OCI-LY7 (cell line): ENCODE measurements around the gene ICA1L.

ENCODE experiments used
- CTCF ChIP-seq: fragments of 200-600 bp; sonication (generic); conservative IDR thresholded peaks from 2 replicates; pipeline ENCODE4 v1.5.1; 2014; ENCODE audit warnings: mild to moderate bottlenecking, antibody characterized with exemption, low read length, moderate library complexity, mixed read lengths
- EZH2phosphoT487 ChIP-seq: fragments of 200-600 bp; sonication (generic); IDR thresholded peaks from 2 replicates; pipeline ENCODE4 v1.6.1; 2018; ENCODE audit warnings: low read depth, borderline replicate concordance, mild to moderate bottlenecking, mixed run types, antibody characterized with exemption, low read length, moderate library complexity, mixed read lengths

GRCh38 chr2:202877699-202878098 lies 6.1 kb upstream of the ICA1L start:
- no peak for TF ChIP-seq CTCF
- TF ChIP-seq EZH2phosphoT487: no peak
